Hepatocyte (in vitro differentiated cells): ENCODE results near the gene HOXA5. TPM values are rescaled to one million over a fixed set of nuclear protein-coding genes. Genes with fewer than 3 reads are reported as not detected.

Experiments
- DNase-seq: peaks from one replicate; pipeline ENCODE4 v3.0.0-alpha.2; 2016; ENCODE audit warnings: low spot score
- H2AFZ ChIP-seq: fragments of 200-600 bp; sonication (generic); 2 replicates; pipeline ENCODE4 v1.6.0; 2016; ENCODE audit warnings: antibody characterized with exemption, mild to moderate bottlenecking
- H3K27ac ChIP-seq: fragments of 200-600 bp; sonication (generic); 2 replicates; pipeline ENCODE4 v1.5.1; 2016; ENCODE audit warnings: mild to moderate bottlenecking
- H3K27me3 ChIP-seq: fragments of 200-600 bp; sonication (generic); 2 replicates; pipeline ENCODE4 v1.6.1; 2016
- H3K36me3 ChIP-seq: fragments of 200-600 bp; sonication (generic); replicated peaks from 2 replicates; pipeline ENCODE4 v1.5.1; 2016; ENCODE audit warnings: low read depth; ENCODE audit not compliant: insufficient read depth
- H3K4me1 ChIP-seq: fragments of 200-600 bp; sonication (generic); 2 replicates; pipeline ENCODE4 v1.5.1; 2016; ENCODE audit warnings: mild to moderate bottlenecking, moderate library complexity; ENCODE audit not compliant: insufficient read depth
- H3K4me2 ChIP-seq: fragments of 200-600 bp; sonication (generic); 2 replicates; pipeline ENCODE4 v1.6.0; 2016
- H3K4me3 ChIP-seq: fragments of 200-600 bp; sonication (generic); 2 replicates; pipeline ENCODE4 v1.5.1; 2016; ENCODE audit warnings: mild to moderate bottlenecking
- H3K79me2 ChIP-seq: fragments of 200-600 bp; sonication (generic); 2 replicates; pipeline ENCODE4 v1.6.0; 2017; ENCODE audit warnings: mild to moderate bottlenecking
- H3K9me2 ChIP-seq: fragments of 200-600 bp; sonication (generic); replicated peaks from 2 replicates; pipeline ENCODE4 v1.6.0; 2017; ENCODE audit warnings: mild to moderate bottlenecking; ENCODE audit not compliant: insufficient read depth
- H3K9me3 ChIP-seq: fragments of 200-600 bp; sonication (generic); 2 replicates; pipeline ENCODE4 v1.5.1; 2016; ENCODE audit warnings: low read depth, mild to moderate bottlenecking
- H4K20me1 ChIP-seq: fragments of 200-600 bp; sonication (generic); 2 replicates; pipeline ENCODE4 v1.6.0; 2016; ENCODE audit warnings: mild to moderate bottlenecking; ENCODE audit not compliant: insufficient read depth, poor library complexity, severe bottlenecking
- EZH2 ChIP-seq: fragments of 200-600 bp; sonication (generic); IDR thresholded peaks from 2 replicates; pipeline ENCODE4 v1.6.1; 2016; ENCODE audit warnings: antibody characterized with exemption, mild to moderate bottlenecking, borderline replicate concordance
- EZH2phosphoT487 ChIP-seq: fragments of 200-600 bp; sonication (generic); IDR thresholded peaks from one replicate; pipeline ENCODE4 v1.6.1; 2018; ENCODE audit warnings: antibody characterized with exemption, mild to moderate bottlenecking, low read depth, moderate library complexity; ENCODE audit not compliant: unreplicated experiment, severe bottlenecking
- WGBS: methylation state at CpG from one replicate; pipeline ENCODE4 v1.1.6; 2016; ENCODE audit warnings: low lambda C conversion rate; ENCODE audit errors: missing lambda C conversion rate; 5-methylcytosine and 5-hydroxymethylcytosine counted together
- polyA plus RNA-seq: library from polyadenylated mRNA; unstranded; fragments of >200 nt; fragmentation: Nextera tagmentation; extraction: Ambion mirVana; gene quantifications from 2 replicates; pipeline ENCODE4 v1.2.1, GENCODE V29; 2016
- total RNA-seq: library from RNA; depleted of rRNA; stranded (reverse); fragments of >200 nt; gene quantifications from 2 replicates; pipeline ENCODE4 v1.2.3, GENCODE V29; 2014
- TF ChIP-seq, protein P1 (sequence below): fragments of 200-600 bp; sonication (generic); IDR thresholded peaks from 2 replicates; pipeline ENCODE4 v1.5.1; 2016; ENCODE audit warnings: antibody characterized with exemption, mild to moderate bottlenecking; ENCODE audit not compliant: poor library complexity

HOXA5 gene
- total and polyA plus RNA-seq, 2 experiments from 2014 or later: 0.70 to 0.92 TPM

DNA sequence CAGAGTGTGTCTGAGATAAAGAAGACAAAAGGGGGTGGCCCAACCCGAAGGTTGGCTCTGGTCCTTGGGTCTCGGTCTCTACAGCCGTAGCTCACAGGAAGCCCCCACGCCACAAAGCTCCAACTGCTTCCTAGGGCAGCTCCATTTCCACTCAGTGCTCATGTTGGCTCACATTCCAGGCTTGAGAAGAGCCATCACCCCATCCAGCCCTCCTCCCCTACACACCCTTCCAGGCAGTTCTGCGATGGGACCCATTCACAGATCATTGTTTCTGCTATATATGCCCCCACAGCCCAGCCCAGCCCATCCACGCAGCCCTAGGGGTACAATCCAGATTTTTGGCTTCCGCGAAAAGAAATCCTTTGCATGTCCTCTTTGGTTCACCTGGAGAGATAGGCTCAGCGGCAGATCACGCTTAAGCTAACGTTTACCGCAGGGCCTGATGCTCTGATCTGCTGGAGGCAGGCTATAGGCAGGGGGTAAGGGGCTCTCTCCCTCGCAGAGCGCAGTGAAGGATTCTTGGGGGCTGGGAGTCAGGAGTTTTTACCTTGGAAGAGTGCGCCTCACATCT, 47.8 kb upstream of the HOXA5 start:
- DNase-seq: no peak
- Histone ChIP-seq H4K20me1 (peaks cover 15% of the 10 kb centered on the region), H3K4me3 (no peak overlapping the region), H3K4me2 (peak overlapping the region; percentile 96), H3K27me3 (peaks cover 93% of the 10 kb centered on the region), H3K4me1 (peaks cover 35% of the 10 kb centered on the region), H2AFZ (no peak overlapping the region), H3K27ac (peak overlapping the region; percentile 97), H3K9me3 (no peaks in the 10 kb centered on the region), H3K36me3 (no peaks in the 10 kb centered on the region), H3K79me2 (peaks cover 97% of the 10 kb centered on the region), H3K9me2 (no peaks in the 10 kb centered on the region)
- TF ChIP-seq, protein P1, sequence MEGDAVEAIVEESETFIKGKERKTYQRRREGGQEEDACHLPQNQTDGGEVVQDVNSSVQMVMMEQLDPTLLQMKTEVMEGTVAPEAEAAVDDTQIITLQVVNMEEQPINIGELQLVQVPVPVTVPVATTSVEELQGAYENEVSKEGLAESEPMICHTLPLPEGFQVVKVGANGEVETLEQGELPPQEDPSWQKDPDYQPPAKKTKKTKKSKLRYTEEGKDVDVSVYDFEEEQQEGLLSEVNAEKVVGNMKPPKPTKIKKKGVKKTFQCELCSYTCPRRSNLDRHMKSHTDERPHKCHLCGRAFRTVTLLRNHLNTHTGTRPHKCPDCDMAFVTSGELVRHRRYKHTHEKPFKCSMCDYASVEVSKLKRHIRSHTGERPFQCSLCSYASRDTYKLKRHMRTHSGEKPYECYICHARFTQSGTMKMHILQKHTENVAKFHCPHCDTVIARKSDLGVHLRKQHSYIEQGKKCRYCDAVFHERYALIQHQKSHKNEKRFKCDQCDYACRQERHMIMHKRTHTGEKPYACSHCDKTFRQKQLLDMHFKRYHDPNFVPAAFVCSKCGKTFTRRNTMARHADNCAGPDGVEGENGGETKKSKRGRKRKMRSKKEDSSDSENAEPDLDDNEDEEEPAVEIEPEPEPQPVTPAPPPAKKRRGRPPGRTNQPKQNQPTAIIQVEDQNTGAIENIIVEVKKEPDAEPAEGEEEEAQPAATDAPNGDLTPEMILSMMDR: no peak
- no peak for TF ChIP-seq EZH2phosphoT487
- no peak for TF ChIP-seq EZH2
- 36% methylated on average over 15 of the region's 15 CpGs for WGBS

DNA sequence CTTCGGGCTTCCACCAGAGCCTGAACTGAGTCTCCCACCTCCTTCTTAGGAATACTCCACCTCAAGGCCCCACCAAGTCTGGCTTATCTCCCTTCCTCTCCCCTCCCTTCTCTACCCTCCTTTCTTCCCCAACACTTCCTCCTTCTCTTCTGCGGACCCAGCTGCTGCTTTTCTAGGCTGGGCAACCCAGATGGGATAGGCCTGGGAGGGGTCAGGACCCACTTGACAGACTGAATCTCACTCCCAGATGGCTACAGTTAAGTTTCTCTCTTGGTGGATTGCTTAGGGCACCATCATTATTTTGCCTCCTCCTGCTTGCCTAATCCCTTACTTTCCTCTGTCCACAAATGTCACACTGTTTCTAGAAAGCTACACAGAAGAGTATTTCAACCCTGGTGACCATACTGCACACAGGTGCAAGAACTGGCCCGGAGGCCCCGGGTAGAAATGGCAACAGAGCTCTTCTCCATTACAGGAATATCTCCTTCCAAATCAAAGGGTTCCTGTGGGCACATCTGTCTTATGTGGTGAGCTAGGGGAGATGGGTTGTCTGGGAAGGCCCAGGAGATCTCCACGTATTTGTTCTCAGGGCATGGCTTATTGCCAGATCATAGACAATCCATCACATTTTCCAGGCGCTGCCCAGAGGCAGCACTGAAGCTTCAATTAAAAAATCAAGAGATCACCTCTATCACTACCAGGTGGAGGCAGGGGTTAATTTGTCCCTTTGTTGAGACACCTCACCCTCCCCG, 46.7 kb upstream of the HOXA5 start:
- TF ChIP-seq, protein P1: no peak
- TF ChIP-seq EZH2phosphoT487 (no peak), EZH2 (no peak)
- no peak for DNase-seq
- H3K79me2 ChIP-seq: peaks cover 97% of the 10 kb centered on the region
- peak overlapping the region; percentile 96 for H3K4me2 ChIP-seq
- no peak overlapping the region for H2AFZ ChIP-seq
- H3K4me3 ChIP-seq: no peak overlapping the region
- H3K36me3 ChIP-seq: no peaks in the 10 kb centered on the region
- WGBS: 38% methylated on average over 7 of the region's 7 CpGs
- peak overlapping the region; percentile 97 for H3K27ac ChIP-seq
- no peaks in the 10 kb centered on the region for H3K9me2 ChIP-seq
- peaks cover 35% of the 10 kb centered on the region for H3K4me1 ChIP-seq
- peaks cover 98% of the 10 kb centered on the region for H3K27me3 ChIP-seq
- peaks cover 9% of the 10 kb centered on the region for H4K20me1 ChIP-seq
- H3K9me3 ChIP-seq: no peaks in the 10 kb centered on the region

DNA sequence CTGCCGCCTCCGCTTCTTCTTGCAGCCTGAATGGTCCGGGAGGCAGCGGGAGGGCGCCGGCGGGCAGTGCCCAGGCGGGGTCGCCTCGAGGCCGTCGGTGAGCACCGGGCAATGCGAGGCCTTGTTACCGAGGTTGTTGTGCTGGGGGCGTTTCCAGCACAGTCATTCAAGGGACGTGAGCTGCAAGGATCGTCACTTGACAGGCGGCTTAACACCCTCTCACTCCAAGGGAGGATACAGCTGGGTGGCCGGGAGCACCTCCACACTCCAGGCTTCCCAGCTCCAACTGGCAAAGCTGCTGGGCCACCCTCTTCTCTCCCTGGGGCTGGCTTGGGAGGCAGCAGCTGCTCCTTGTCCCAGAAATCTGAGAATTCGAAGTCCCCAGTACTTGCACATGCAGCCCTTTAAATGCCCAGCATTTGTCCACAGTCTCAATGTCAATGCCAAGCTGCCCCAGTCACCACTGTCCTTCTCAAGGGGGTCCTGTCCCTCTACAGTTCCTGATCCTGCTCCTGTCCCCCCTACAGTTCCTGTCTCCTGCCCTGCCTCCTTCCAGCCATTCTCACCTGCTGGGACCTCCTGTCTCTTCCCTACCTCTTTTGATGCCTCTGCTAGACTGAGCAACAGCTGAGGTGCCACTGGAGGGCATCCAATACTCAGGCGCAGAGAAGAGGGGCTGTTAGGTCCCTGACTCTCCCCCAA, 46.0 kb upstream of the HOXA5 start:
- WGBS: 9% methylated on average over 22 of the region's 22 CpGs
- H3K79me2 ChIP-seq: peaks cover 95% of the 10 kb centered on the region
- no peak for DNase-seq
- peaks cover 35% of the 10 kb centered on the region for H3K4me1 ChIP-seq
- H3K9me3 ChIP-seq: no peaks in the 10 kb centered on the region
- peaks cover 97% of the 10 kb centered on the region for H3K27me3 ChIP-seq
- peak overlapping the region; percentile 96 for H3K4me2 ChIP-seq
- no peaks in the 10 kb centered on the region for H3K36me3 ChIP-seq
- TF ChIP-seq, protein P1: no peak
- TF ChIP-seq EZH2: no peak
- TF ChIP-seq EZH2phosphoT487: no peak
- no peak overlapping the region for H2AFZ ChIP-seq
- H3K9me2 ChIP-seq: no peaks in the 10 kb centered on the region
- peaks cover 3% of the 10 kb centered on the region for H4K20me1 ChIP-seq
- peak overlapping the region; percentile 97 for H3K27ac ChIP-seq
- peak overlapping the region; percentile 38 for H3K4me3 ChIP-seq
